HepG2 (cell line): ENCODE results near the gene PRPF18. TPM values are rescaled to one million over a fixed set of nuclear protein-coding genes. Genes with fewer than 3 reads are reported as not detected.

Experiments used
- ATAC-seq: fragments of 200-7000 bp; cut with Tn5 transposase; 3 replicates; pipeline ENCODE4 v1.9.1; 2020; ENCODE audit warnings: mild to moderate bottlenecking, moderate library complexity
- BruUV-seq: library from RNA; stranded (reverse); fragments of 400-500 nt; replicated peaks from 2 replicates; lab custom pipeline; 2021; lab: Mats Ljungman, UMichigan
- CTCF ChIA-PET: fragments of 300-600 bp; formaldehyde crosslinking; extraction: SDS; loops from one replicate; lab custom pipeline; 2021; ENCODE audit warnings: low total read pairs, inconsistent platforms, low intra/inter-chr PET ratio; lab: Yijun Ruan, JAX
- POLR2A ChIA-PET: fragments of 350-600 bp; sonication (Branson Sonifier 250); formaldehyde crosslinking; loops from one replicate; lab custom pipeline; 2020; ENCODE audit warnings: antibody characterized with exemption, inconsistent platforms; lab: Yijun Ruan, JAX
- DNase-seq: peaks from one replicate; pipeline ENCODE4 v3.0.0-alpha.2; 2015; ENCODE audit warnings: low spot score
- FAIRE-seq: peaks from 3 replicates; lab custom pipeline; 2011; peaks lifted over from hg19 to GRCh38; lab: Jason Lieb, UNC
- H2AFZ ChIP-seq: one replicate; pipeline ENCODE4 v1.6.1; 2011; ENCODE audit warnings: low read length, inconsistent platforms
- H3K27ac ChIP-seq: fragments of 300-600 bp; 3 replicates; pipeline ENCODE4 v1.8.0; 2011; ENCODE audit warnings: mixed run types, mild to moderate bottlenecking, mixed read lengths, low read length, inconsistent platforms; ENCODE audit not compliant: insufficient read depth; ENCODE audit errors: extremely low read length
- H3K27me3 ChIP-seq, 2 experiments: fragments of 200-600 bp in 1 of 2; 2 replicates in 1 of 2; 3 replicates in 1 of 2; pipeline versions ENCODE4 v1.6.0 to v1.8.0; 2011; ENCODE audit warnings: low read length in 2 of 2, mild to moderate bottlenecking in 2 of 2, moderate library complexity in 2 of 2, inconsistent platforms in 1 of 2; ENCODE audit not compliant: insufficient read depth in 2 of 2, control insufficient read depth in 1 of 2
- H3K36me3 ChIP-seq, 2 experiments: fragments of 200-600 bp in 1 of 2; replicated peaks in 1 of 2; 2 replicates in 1 of 2; 3 replicates in 1 of 2; pipeline versions ENCODE4 v1.5.1 to v1.8.0; 2011; ENCODE audit warnings: low read length in 2 of 2, inconsistent platforms in 1 of 2; ENCODE audit not compliant: insufficient read depth in 2 of 2, control insufficient read depth in 1 of 2
- H3K4me1 ChIP-seq: 2 replicates; pipeline ENCODE4 v1.5.1; 2012; ENCODE audit warnings: low read length, inconsistent platforms; ENCODE audit not compliant: insufficient read depth
- H3K4me2 ChIP-seq: 2 replicates; pipeline ENCODE4 v1.6.0; 2011; ENCODE audit warnings: low read depth, low read length, inconsistent platforms
- H3K4me3 ChIP-seq, 3 experiments: fragments of 200-600 bp in 1 of 3; sonication (generic), shearing (Covaris generic) in 1 of 3; replicated peaks in 1 of 3; 2 replicates each; pipeline ENCODE4 v1.5.1; 2011 to 2016; ENCODE audit warnings: low read length in 3 of 3, inconsistent platforms in 2 of 3, low read depth in 2 of 3, mild to moderate bottlenecking in 2 of 3, control low read depth in 1 of 3, mixed read lengths in 1 of 3; ENCODE audit not compliant: insufficient read depth in 1 of 3
- H3K79me2 ChIP-seq: one replicate; pipeline ENCODE4 v1.6.1; 2011; ENCODE audit warnings: low read length, inconsistent platforms; ENCODE audit not compliant: insufficient read depth
- H3K9ac ChIP-seq: 2 replicates; pipeline ENCODE4 v1.6.0; 2011; ENCODE audit warnings: mild to moderate bottlenecking, low read depth, low read length, inconsistent platforms; ENCODE audit not compliant: insufficient read depth
- H3K9me3 ChIP-seq: 2 replicates; pipeline ENCODE4 v1.5.1; 2012; ENCODE audit warnings: mild to moderate bottlenecking, low read length
- H4K20me1 ChIP-seq: 2 replicates; pipeline ENCODE4 v1.6.0; 2011; ENCODE audit warnings: inconsistent platforms, mild to moderate bottlenecking, low read length, moderate library complexity; ENCODE audit not compliant: insufficient read depth
- GABPA ChIP-seq, 2 experiments: IDR thresholded peaks; 2 replicates each; pipeline ENCODE4 v1.6.1; 2011 to 2016; ENCODE audit warnings: low read depth in 2 of 2, low read length in 1 of 2, missing biosample characterization in 1 of 2, missing genetic modification characterization in 1 of 2
- IRX3 ChIP-seq: sonication (generic); formaldehyde crosslinking; IDR thresholded peaks from 2 replicates; pipeline ENCODE4 v1.8.1; 2023; ENCODE audit warnings: mild to moderate bottlenecking, low read depth, missing genetic modification reagents, borderline replicate concordance
- KLF15 ChIP-seq: sonication (generic); formaldehyde crosslinking; IDR thresholded peaks from 2 replicates; pipeline ENCODE4 v1.8.1; 2023; ENCODE audit warnings: borderline replicate concordance, mild to moderate bottlenecking, inconsistent platforms, missing genetic modification reagents, mixed read lengths
- NCOA5 ChIP-seq: sonication (generic); formaldehyde crosslinking; IDR thresholded peaks from 2 replicates; pipeline ENCODE4 v1.4.0; 2020; ENCODE audit warnings: missing genetic modification reagents
- PRPF4 ChIP-seq: fragments of 200-400 bp; formaldehyde crosslinking; IDR thresholded peaks from 2 replicates; pipeline ENCODE4 v1.6.1; 2016; ENCODE audit warnings: low read length, low read depth; ENCODE audit not compliant: poor library complexity, severe bottlenecking
- RXRB ChIP-seq: IDR thresholded peaks from 2 replicates; pipeline ENCODE4 v1.6.1; 2016; ENCODE audit warnings: borderline replicate concordance, missing genetic modification reagents, missing compliant biosample characterization
- SAFB2 ChIP-seq: sonication (generic); formaldehyde crosslinking; IDR thresholded peaks from 2 replicates; pipeline ENCODE4 v1.5.1; 2020; ENCODE audit warnings: missing genetic modification reagents, low read depth, mild to moderate bottlenecking, borderline replicate concordance
- ZBTB8A ChIP-seq: sonication (generic); formaldehyde crosslinking; IDR thresholded peaks from 2 replicates; pipeline ENCODE4 v1.4.0; 2020; ENCODE audit warnings: mild to moderate bottlenecking, low read depth, missing genetic modification reagents, borderline replicate concordance
- ZNF337 ChIP-seq: sonication (generic); formaldehyde crosslinking; IDR thresholded peaks from 2 replicates; pipeline ENCODE4 v1.5.1; 2020; ENCODE audit warnings: missing genetic modification reagents, low read depth, mild to moderate bottlenecking, borderline replicate concordance
- ZNF446 ChIP-seq: sonication (generic); formaldehyde crosslinking; IDR thresholded peaks from 2 replicates; pipeline ENCODE4 v1.5.0; 2020; ENCODE audit warnings: mild to moderate bottlenecking, missing genetic modification reagents
- ZNF674 ChIP-seq: sonication (generic); formaldehyde crosslinking; IDR thresholded peaks from 2 replicates; pipeline ENCODE4 v1.5.0; 2020; ENCODE audit warnings: low read depth, mild to moderate bottlenecking, missing genetic modification reagents
- WGBS: methylation state at CpG from one replicate; pipeline ENCODE4 v1.1.6; 2017; ENCODE audit warnings: low lambda C conversion rate; 5-methylcytosine and 5-hydroxymethylcytosine counted together
- in situ Hi-C: cut with HindIII; loops from 2 replicates; pipeline ENCODE4 v1.10.0; 2017; ENCODE audit warnings: low pct_unique_long_range_greater_than_20kb; ENCODE audit not compliant: extremely low pct_ligation_motif_present
- intact Hi-C: fragments of 100-400 bp; cut with micrococcal nuclease; formaldehyde crosslinking; loops from one replicate; pipeline ENCODE4 v1.10.0; 2022; ENCODE audit not compliant: unreplicated experiment
- polyA plus RNA-seq, 8 experiments: library from polyadenylated mRNA; depleted of rRNA in 3 of 8; stranded (reverse) in 7 of 8; unstranded in 1 of 8; fragments of >200 nt; fragmentation: Illumina TruSeq in 4 of 8; extraction: Trizol in 4 of 8; gene quantifications; 2 replicates each; pipeline versions ENCODE4 v1.2.1 to v1.2.3, GENCODE V29; 2011 to 2016; ENCODE audit warnings: low read depth in 4 of 8, missing spikeins in 1 of 8, mixed read lengths in 1 of 8; ENCODE audit not compliant: insufficient read depth in 1 of 8
- total RNA-seq, 5 experiments: library from RNA; depleted of rRNA; stranded (reverse); fragments of >200 nt; fragmentation: Illumina TruSeq; extraction: Trizol; gene quantifications; 2 replicates each; pipeline ENCODE4 v1.2.3, GENCODE V29; 2016; ENCODE audit warnings: low read depth in 1 of 5
- TF ChIP-seq, protein P1 (sequence below): sonication (generic); formaldehyde crosslinking; IDR thresholded peaks from 2 replicates; pipeline ENCODE4 v1.4.0; 2020; ENCODE audit warnings: missing genetic modification reagents; ENCODE audit errors: not compliant biosample characterization
- TF ChIP-seq, protein P2 (sequence below): sonication (generic); formaldehyde crosslinking; IDR thresholded peaks from 2 replicates; pipeline ENCODE4 v1.8.0; 2022; ENCODE audit warnings: mild to moderate bottlenecking, missing genetic modification reagents, moderate library complexity

Gene PRPF18
- total and polyA plus RNA-seq, 2 of the 13 experiments (the other 11 are each of a cell fraction or from before 2014, with no cell fraction given): 6.1 to 17.2 TPM

DNA sequence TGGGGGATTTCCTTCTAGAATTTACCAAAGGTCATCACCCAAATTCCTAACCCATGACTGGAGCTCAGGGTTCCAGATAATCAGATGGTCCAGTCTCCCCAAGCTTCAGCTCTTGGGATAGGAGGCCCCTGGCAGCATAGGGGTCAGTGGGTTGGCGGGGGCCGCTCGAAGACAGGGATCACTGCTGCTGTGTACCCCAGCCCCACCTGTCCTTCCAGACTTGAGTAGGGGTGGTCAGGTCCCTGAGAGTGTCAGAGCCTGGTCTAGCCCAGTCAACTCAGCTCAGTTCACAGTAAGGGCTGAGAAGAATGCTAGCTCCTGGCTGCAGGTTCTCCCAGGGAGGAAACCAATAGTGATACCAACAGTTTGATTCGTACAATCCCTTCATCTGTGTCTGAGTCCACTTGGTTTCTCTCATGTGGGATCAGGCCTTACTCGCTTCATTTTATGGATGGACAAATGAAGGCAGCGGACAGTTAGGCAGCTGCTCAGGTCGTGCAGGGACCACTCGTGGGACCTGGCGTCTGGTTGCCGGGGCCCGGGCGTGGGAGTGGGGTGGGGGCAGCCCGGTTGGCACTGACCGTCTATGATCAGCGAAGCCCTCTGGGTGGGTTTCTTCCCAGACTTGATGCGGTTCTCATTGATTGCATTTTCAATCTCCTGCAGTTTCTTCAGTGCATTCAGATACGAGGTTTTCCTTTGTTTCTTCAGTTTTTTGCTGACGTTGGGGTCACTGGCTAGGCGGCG lies 78.9 kb downstream of the PRPF18 start:
- Histone ChIP-seq H3K9me3 (no peaks in the 10 kb centered on the region), H3K4me3 (no peak overlapping the region), H3K9ac (no peak overlapping the region), H3K4me1 (peaks cover 23% of the 10 kb centered on the region), H3K27ac (no peak overlapping the region), H3K79me2 (no peaks in the 10 kb centered on the region), H3K4me2 (no peak overlapping the region), H4K20me1 (no peaks in the 10 kb centered on the region), H3K27me3 (no peaks in the 10 kb centered on the region), H3K36me3 (no peaks in the 10 kb centered on the region), H2AFZ (no peak overlapping the region)
- in situ Hi-C loops (no loop called here), intact Hi-C loops (no loop called here)
- ChIA-PET POLR2A (no interaction called here), CTCF (no interaction called here)
- no TSS peak for BruUV-seq
- ATAC-seq: no peak
- no peak for FAIRE-seq
- DNase-seq: no peak
- TF ChIP-seq, protein P1, sequence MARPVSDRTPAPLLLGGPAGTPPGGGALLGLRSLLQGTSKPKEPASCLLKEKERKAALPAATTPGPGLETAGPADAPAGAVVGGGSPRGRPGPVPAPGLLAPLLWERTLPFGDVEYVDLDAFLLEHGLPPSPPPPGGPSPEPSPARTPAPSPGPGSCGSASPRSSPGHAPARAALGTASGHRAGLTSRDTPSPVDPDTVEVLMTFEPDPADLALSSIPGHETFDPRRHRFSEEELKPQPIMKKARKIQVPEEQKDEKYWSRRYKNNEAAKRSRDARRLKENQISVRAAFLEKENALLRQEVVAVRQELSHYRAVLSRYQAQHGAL: no peak
- TF ChIP-seq ZNF446 (CRISPR knock-in tag) (no peak), RXRB (CRISPR knock-in tag) (no peak), KLF15 (CRISPR knock-in tag) (no peak), ZNF337 (CRISPR knock-in tag) (no peak), NCOA5 (CRISPR knock-in tag) (no peak), GABPA (IDR thresholded peaks at IDR 0.05; ENCODE audit: low read depth, low read length) (no peak), GABPA (CRISPR knock-in tag; IDR thresholded peaks at IDR 0.05; ENCODE audit: low read depth) (no peak), ZNF674 (CRISPR knock-in tag) (no peak), SAFB2 (CRISPR knock-in tag) (no peak), ZBTB8A (CRISPR knock-in tag) (no peak), IRX3 (CRISPR knock-in tag) (no peak), PRPF4 (no peak)
- TF ChIP-seq, protein P2, sequence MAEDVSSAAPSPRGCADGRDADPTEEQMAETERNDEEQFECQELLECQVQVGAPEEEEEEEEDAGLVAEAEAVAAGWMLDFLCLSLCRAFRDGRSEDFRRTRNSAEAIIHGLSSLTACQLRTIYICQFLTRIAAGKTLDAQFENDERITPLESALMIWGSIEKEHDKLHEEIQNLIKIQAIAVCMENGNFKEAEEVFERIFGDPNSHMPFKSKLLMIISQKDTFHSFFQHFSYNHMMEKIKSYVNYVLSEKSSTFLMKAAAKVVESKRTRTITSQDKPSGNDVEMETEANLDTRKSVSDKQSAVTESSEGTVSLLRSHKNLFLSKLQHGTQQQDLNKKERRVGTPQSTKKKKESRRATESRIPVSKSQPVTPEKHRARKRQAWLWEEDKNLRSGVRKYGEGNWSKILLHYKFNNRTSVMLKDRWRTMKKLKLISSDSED (CRISPR knock-in tag): no peak
- WGBS: 92% methylated on average over 12 of the region's 20 CpGs
